ENCODE results near the gene SEMA4B. TPM values are rescaled to one million over a fixed set of nuclear protein-coding genes. Genes with fewer than 3 reads are reported as not detected.

SEMA4B gene
- total and polyA plus RNA-seq, 3 experiments from 2014 or later, result 6.9 to 10.1 (median 8.8) TPM

DNA sequence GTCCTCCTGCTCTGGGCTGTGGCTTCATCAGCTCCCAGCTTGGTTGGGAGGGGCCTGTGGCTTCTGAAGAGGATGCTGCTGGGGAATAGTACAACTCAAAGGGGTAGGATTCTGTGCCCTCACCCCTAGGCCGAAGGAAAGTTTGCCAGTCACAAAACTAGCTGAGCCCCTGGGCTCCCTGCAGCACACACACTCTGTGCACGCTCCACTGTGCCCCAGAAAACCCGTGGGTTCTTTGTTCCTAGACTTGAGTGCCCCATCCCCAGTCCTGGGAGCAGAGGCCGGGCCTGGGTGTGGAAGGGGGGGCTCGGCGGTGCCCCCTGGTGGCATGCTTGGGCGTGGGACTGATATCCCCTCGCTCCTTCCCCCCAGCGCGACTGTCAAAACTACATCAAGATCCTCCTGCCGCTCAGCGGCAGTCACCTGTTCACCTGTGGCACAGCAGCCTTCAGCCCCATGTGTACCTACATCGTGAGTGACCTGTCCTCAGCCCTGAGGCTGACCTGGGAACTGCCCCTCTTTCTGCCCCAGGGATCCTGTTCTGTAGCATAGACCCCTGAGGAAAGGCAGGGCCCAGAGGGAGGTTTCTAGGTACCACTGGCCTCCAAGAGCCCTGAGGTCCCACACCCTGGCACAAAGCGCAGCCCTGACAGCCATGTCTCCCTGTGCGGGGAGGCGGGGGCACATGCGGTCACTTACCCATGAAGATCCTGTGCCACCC, 18.5 kb downstream of the SEMA4B start:
- Histone ChIP-seq H3K36me3 (ENCODE audit: insufficient read depth, low read length) (no peaks in the 10 kb centered on the region), H3K4me1 (ENCODE audit: insufficient read depth, low read length) (no peaks in the 10 kb centered on the region), H3K4me3 (ENCODE audit: low read length) (no peak overlapping the region), H3K27ac (ENCODE audit: low read depth, low read length) (no peak overlapping the region), H3K9me3 (ENCODE audit: low read length) (no peaks in the 10 kb centered on the region), H3K27me3 (ENCODE audit: insufficient read depth, low read length, poor library complexity, severe bottlenecking) (no peaks in the 10 kb centered on the region)
- ChIA-PET CTCF (interaction anchor here (0.8 to 2.1 kb wide), 6 partner anchors 8 to 69 kb away, joined by 3 to 9 read pairs (median 3); no protein-coding TSS in a partner anchor), POLR2A (interaction anchor here (0.6 kb wide), 1 partner anchor 10 kb away, joined by 4 read pairs; no protein-coding TSS in a partner anchor)
- H3K4me1 Mint-ChIP-seq, result peaks cover 11 to 25% (median 12%) of the 10 kb centered on the region in 3 donors
- DNase-seq, result peak; percentile 35 to 73 (median 44)
- H3K27me3 Mint-ChIP-seq, result no peaks in the 10 kb centered on the region
- peak overlapping the region in 1 of 8 donors; percentile 38 for H3K27ac Mint-ChIP-seq
- H3K36me3 Mint-ChIP-seq, result peaks cover 0 to 28% (median 3%) of the 10 kb centered on the region in 3 donors
- no peak overlapping the region for H3K4me3 Mint-ChIP-seq
- no peaks in the 10 kb centered on the region for H3K9me3 Mint-ChIP-seq

GRCh38 chr15:90221246-90221900, 20.2 kb downstream of the SEMA4B start:
- Histone ChIP-seq H3K27ac (ENCODE audit: low read depth, low read length) (no peak overlapping the region), H3K4me3 (ENCODE audit: low read length) (no peak overlapping the region), H3K36me3 (ENCODE audit: insufficient read depth, low read length) (no peaks in the 10 kb centered on the region), H3K27me3 (ENCODE audit: insufficient read depth, low read length, poor library complexity, severe bottlenecking) (no peaks in the 10 kb centered on the region), H3K4me1 (ENCODE audit: insufficient read depth, low read length) (no peaks in the 10 kb centered on the region), H3K9me3 (ENCODE audit: low read length) (no peaks in the 10 kb centered on the region)
- H3K4me1 Mint-ChIP-seq, result peaks cover 6 to 17% (median 8%) of the 10 kb centered on the region in 3 donors
- POLR2A ChIA-PET, result no interaction called here
- CTCF ChIA-PET, result interaction anchor here (0.9 to 1.9 kb wide), 10 partner anchors 9 to 122 kb away, joined by 3 to 10 read pairs (median 3); partner anchors contain the start of genes CIB1, GDPGP1 and SEMA4B
- H3K9me3 Mint-ChIP-seq, result no peaks in the 10 kb centered on the region
- peak overlapping the region in 1 of 8 donors; percentile 33 for H3K27ac Mint-ChIP-seq
- H3K27me3 Mint-ChIP-seq, result no peaks in the 10 kb centered on the region
- no peak for DNase-seq
- H3K36me3 Mint-ChIP-seq, result peaks cover 0 to 41% (median 4%) of the 10 kb centered on the region in 3 donors
- H3K4me3 Mint-ChIP-seq, result no peak overlapping the region

DNA sequence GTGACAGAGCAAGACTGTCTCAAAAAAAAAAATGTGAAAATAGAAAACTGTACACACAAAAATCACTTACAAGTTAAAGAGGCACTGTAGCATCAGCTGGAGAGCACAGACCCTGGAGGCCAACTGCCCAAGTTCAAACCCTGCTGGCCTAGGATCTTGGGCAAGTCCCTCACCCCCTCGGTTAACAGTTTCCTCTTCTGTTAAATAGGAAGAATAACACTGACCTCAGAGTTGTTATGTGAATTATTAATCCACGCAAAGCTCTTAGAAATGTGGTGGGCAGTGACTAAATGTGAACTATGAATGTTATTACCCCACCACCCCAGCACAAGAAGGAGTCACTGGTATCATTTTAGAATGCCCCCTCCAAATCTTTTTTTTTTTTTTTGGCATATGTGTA, 21.4 kb downstream of the SEMA4B start:
- ChIA-PET POLR2A (no interaction called here), CTCF (interaction anchor here (1.4 kb wide), 1 partner anchor 28 kb away, joined by 3 read pairs; no protein-coding TSS in a partner anchor)
- Histone ChIP-seq H3K36me3 (ENCODE audit: insufficient read depth, low read length) (peaks cover 5% of the 10 kb centered on the region), H3K4me1 (ENCODE audit: insufficient read depth, low read length) (no peaks in the 10 kb centered on the region), H3K27ac (ENCODE audit: low read depth, low read length) (no peak overlapping the region), H3K9me3 (ENCODE audit: low read length) (no peaks in the 10 kb centered on the region), H3K27me3 (ENCODE audit: insufficient read depth, low read length, poor library complexity, severe bottlenecking) (no peaks in the 10 kb centered on the region), H3K4me3 (ENCODE audit: low read length) (no peak overlapping the region)
- H3K9me3 Mint-ChIP-seq, result no peaks in the 10 kb centered on the region
- no peak overlapping the region for H3K27ac Mint-ChIP-seq
- H3K4me1 Mint-ChIP-seq, result peaks cover 6 to 11% (median 8%) of the 10 kb centered on the region in 3 donors
- H3K4me3 Mint-ChIP-seq, result no peak overlapping the region
- peaks cover 0 to 46% (median 4%) of the 10 kb centered on the region in 3 donors for H3K36me3 Mint-ChIP-seq
- no peak for DNase-seq
- H3K27me3 Mint-ChIP-seq, result no peaks in the 10 kb centered on the region

- DNase-seq, result no peak
- ChIA-PET CTCF (no interaction called here), POLR2A (no interaction called here)
- H3K27me3 Mint-ChIP-seq, result no peaks in the 10 kb centered on the region
- Histone ChIP-seq H3K27me3 (ENCODE audit: insufficient read depth, low read length, poor library complexity, severe bottlenecking) (no peaks in the 10 kb centered on the region), H3K36me3 (ENCODE audit: insufficient read depth, low read length) (peaks cover 11% of the 10 kb centered on the region), H3K4me1 (ENCODE audit: insufficient read depth, low read length) (peaks cover under 1% of the 10 kb centered on the region), H3K4me3 (ENCODE audit: low read length) (no peak overlapping the region), H3K9me3 (ENCODE audit: low read length) (no peaks in the 10 kb centered on the region), H3K27ac (ENCODE audit: low read depth, low read length) (no peak overlapping the region)
- no peaks in the 10 kb centered on the region for H3K9me3 Mint-ChIP-seq
- H3K4me3 Mint-ChIP-seq, result no peak overlapping the region
- peak overlapping the region in 1 of 8 donors; percentile 48 for H3K27ac Mint-ChIP-seq
- H3K36me3 Mint-ChIP-seq, result peaks cover 0 to 47% (median 5%) of the 10 kb centered on the region in 3 donors
- peaks cover 6 to 8% (median 8%) of the 10 kb centered on the region in 3 donors for H3K4me1 Mint-ChIP-seq
Observed at GRCh38 chr15:90223441-90224165, 22.5 kb downstream of the SEMA4B start.

DNA sequence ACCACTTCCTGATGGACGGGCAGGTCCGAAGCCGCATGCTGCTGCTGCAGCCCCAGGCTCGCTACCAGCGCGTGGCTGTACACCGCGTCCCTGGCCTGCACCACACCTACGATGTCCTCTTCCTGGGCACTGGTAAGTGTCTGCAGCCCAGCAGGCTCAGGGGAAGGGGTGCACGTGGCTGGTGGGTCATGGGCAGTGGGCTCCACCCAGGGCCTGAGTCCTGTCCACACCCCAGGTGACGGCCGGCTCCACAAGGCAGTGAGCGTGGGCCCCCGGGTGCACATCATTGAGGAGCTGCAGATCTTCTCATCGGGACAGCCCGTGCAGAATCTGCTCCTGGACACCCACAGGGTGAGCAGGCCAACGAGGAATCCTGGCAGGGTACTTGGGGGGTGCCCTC, 23.9 kb downstream of the SEMA4B start:
- Histone ChIP-seq H3K4me3 (ENCODE audit: low read length) (no peak overlapping the region), H3K36me3 (ENCODE audit: insufficient read depth, low read length) (peaks cover 26% of the 10 kb centered on the region), H3K27me3 (ENCODE audit: insufficient read depth, low read length, poor library complexity, severe bottlenecking) (no peaks in the 10 kb centered on the region), H3K27ac (ENCODE audit: low read depth, low read length) (no peak overlapping the region), H3K9me3 (ENCODE audit: low read length) (no peaks in the 10 kb centered on the region), H3K4me1 (ENCODE audit: insufficient read depth, low read length) (peaks cover 15% of the 10 kb centered on the region)
- ChIA-PET CTCF (interaction anchor here (0.9 kb wide), 1 partner anchor 14 kb away, joined by 4 read pairs; no protein-coding TSS in a partner anchor), POLR2A (no interaction called here)
- Mint-ChIP-seq H3K27ac (no peak overlapping the region), H3K27me3 (no peaks in the 10 kb centered on the region), H3K36me3 (peaks cover 0 to 55% (median 5%) of the 10 kb centered on the region in 3 donors), H3K4me1 (peaks cover 11 to 15% (median 14%) of the 10 kb centered on the region in 3 donors), H3K4me3 (no peak overlapping the region), H3K9me3 (no peaks in the 10 kb centered on the region)
- no peak for DNase-seq

DNA sequence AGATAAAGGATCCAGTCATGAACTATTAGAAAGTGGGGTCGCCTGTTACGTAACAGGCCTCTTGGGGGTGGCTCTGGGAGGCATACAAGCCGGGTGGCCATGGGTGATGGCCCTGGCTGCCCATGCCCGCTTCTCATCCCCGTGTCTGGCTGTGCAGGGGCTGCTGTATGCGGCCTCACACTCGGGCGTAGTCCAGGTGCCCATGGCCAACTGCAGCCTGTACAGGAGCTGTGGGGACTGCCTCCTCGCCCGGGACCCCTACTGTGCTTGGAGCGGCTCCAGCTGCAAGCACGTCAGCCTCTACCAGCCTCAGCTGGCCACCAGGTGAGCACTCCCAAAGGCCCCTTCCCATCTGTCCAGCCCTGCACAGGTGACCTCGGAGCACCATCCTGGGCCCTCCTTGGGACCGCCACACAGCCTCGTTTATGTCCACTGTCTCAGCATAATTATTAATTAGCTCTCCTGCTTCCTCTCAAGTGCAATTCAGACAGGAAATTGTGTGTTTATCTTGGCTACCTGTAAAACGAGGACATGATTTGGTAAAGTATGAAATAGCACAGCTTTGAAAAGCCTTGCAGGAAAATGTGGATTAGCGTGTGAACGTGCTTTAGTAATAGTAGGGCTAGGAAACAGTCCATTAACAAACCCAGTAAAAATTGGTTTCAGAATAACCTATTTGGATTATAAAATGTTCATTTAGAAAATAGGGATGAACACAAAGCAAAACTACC, 24.5 kb downstream of the SEMA4B start:
- no peaks in the 10 kb centered on the region for H3K27me3 Mint-ChIP-seq
- CTCF ChIA-PET, result interaction anchor here (0.9 kb wide), 1 partner anchor 13 kb away, joined by 4 read pairs; no protein-coding TSS in a partner anchor
- peak overlapping the region in 5 of 8 donors; percentile 33 to 79 (median 35) for H3K27ac Mint-ChIP-seq

GRCh38 chr15:90227336-90227735, 26.2 kb downstream of the SEMA4B start:
- H3K9me3 Mint-ChIP-seq, result no peaks in the 10 kb centered on the region
- ChIA-PET CTCF (interaction anchor here (1.0 kb wide), 1 partner anchor 8 kb away, joined by 3 read pairs; no protein-coding TSS in a partner anchor), POLR2A (no interaction called here)
- no peak overlapping the region for H3K27ac ChIP-seq (ENCODE audit: low read depth, low read length)
- no peaks in the 10 kb centered on the region for H3K27me3 ChIP-seq (ENCODE audit: insufficient read depth, low read length, poor library complexity, severe bottlenecking)
- H3K4me3 ChIP-seq (ENCODE audit: low read length), result no peak overlapping the region
- H3K4me1 ChIP-seq (ENCODE audit: insufficient read depth, low read length), result peaks cover 37% of the 10 kb centered on the region
- H3K27ac Mint-ChIP-seq, result peak overlapping the region in 5 of 8 donors; percentile 56 to 82 (median 66)
- DNase-seq, result no peak
- H3K9me3 ChIP-seq (ENCODE audit: low read length), result no peaks in the 10 kb centered on the region
- H3K4me3 Mint-ChIP-seq, result no peak overlapping the region
- H3K36me3 Mint-ChIP-seq, result peaks cover 8 to 67% (median 13%) of the 10 kb centered on the region in 3 donors
- no peaks in the 10 kb centered on the region for H3K27me3 Mint-ChIP-seq
- H3K36me3 ChIP-seq (ENCODE audit: insufficient read depth, low read length), result peaks cover 31% of the 10 kb centered on the region
- peaks cover 33 to 38% (median 37%) of the 10 kb centered on the region in 3 donors for H3K4me1 Mint-ChIP-seq

More for the DNA sequence above, 24.5 kb downstream of the SEMA4B start:
- Histone ChIP-seq H3K27ac (ENCODE audit: low read depth, low read length) (no peak overlapping the region), H3K36me3 (ENCODE audit: insufficient read depth, low read length) (peaks cover 31% of the 10 kb centered on the region), H3K4me3 (ENCODE audit: low read length) (no peak overlapping the region), H3K9me3 (ENCODE audit: low read length) (no peaks in the 10 kb centered on the region), H3K4me1 (ENCODE audit: insufficient read depth, low read length) (peaks cover 21% of the 10 kb centered on the region), H3K27me3 (ENCODE audit: insufficient read depth, low read length, poor library complexity, severe bottlenecking) (no peaks in the 10 kb centered on the region)
- DNase-seq, result no peak
- H3K9me3 Mint-ChIP-seq, result no peaks in the 10 kb centered on the region
- H3K4me3 Mint-ChIP-seq, result no peak overlapping the region
- peaks cover 17 to 21% (median 20%) of the 10 kb centered on the region in 3 donors for H3K4me1 Mint-ChIP-seq
- H3K36me3 Mint-ChIP-seq, result peaks cover 0 to 61% (median 5%) of the 10 kb centered on the region in 3 donors
- POLR2A ChIA-PET, result no interaction called here
